Vagina (tissue), 2 donors: ENCODE results near the gene STEAP3. TPM values are rescaled to one million over a fixed set of nuclear protein-coding genes. Genes with fewer than 3 reads are reported as not detected.

Experiments used
- DNase-seq, 2 donors: peaks; one replicate each; pipeline ENCODE4 v3.0.0-alpha.2; 2017; ENCODE audit errors: extremely low spot score in 2 of 2
- H3K27ac ChIP-seq: fragments of 200-600 bp; sonication (generic); one replicate; pipeline ENCODE4 v1.5.1; 2019
- H3K27me3 ChIP-seq: fragments of 200-600 bp; sonication (generic); one replicate; pipeline ENCODE4 v1.5.1; 2019
- H3K36me3 ChIP-seq, 2 donors: fragments of 200-600 bp; sonication (generic); one replicate each; pipeline ENCODE4 v1.5.1; 2017 to 2019
- H3K4me1 ChIP-seq: fragments of 200-600 bp; sonication (generic); one replicate; pipeline ENCODE4 v1.5.1; 2019
- H3K4me3 ChIP-seq, 2 donors: fragments of 200-600 bp; sonication (generic); 1 replicate in 1 of 2; 2 replicates in 1 of 2; pipeline ENCODE4 v1.5.1; 2016 to 2019
- H3K9me3 ChIP-seq: fragments of 200-600 bp; sonication (generic); one replicate; pipeline ENCODE4 v1.5.1; 2019
- POLR2A ChIP-seq, 2 donors: fragments of 450-650 bp; IDR thresholded peaks; one replicate each; pipeline ENCODE4 v1.6.1; 2017; ENCODE audit warnings: antibody characterized with exemption in 2 of 2, mild to moderate bottlenecking in 2 of 2, moderate library complexity in 2 of 2
- POLR2AphosphoS5 ChIP-seq, 2 donors: sonication (generic); formaldehyde crosslinking; IDR thresholded peaks; one replicate each; pipeline ENCODE4 v1.9.0; 2017; ENCODE audit warnings: antibody characterized with exemption in 2 of 2, mild to moderate bottlenecking in 2 of 2, low read depth in 1 of 2; ENCODE audit not compliant: insufficient read depth in 1 of 2
- intact Hi-C: fragments of 100-400 bp; cut with DNase I; formaldehyde crosslinking; loops from one replicate; pipeline ENCODE4 v1.15.1; 2023
- total RNA-seq: library from RNA; depleted of rRNA; stranded (reverse); fragments of >200 nt; gene quantifications from one replicate; pipeline ENCODE4 v1.2.3, GENCODE V29; 2016
- TF ChIP-seq, protein P1 (sequence below), 3 experiments: fragments of 450-650 bp in 2 of 3; fragments of 200-600 bp in 1 of 3; sonication (generic) in 1 of 3; IDR thresholded peaks; one replicate each; pipeline ENCODE4 v1.5.1; 2017 to 2019; ENCODE audit warnings: antibody characterized with exemption in 3 of 3, mild to moderate bottlenecking in 2 of 3, moderate library complexity in 2 of 3

The STEAP3 gene
- total RNA-seq, 1 donor from 2014 or later, result 22.1 TPM

DNA sequence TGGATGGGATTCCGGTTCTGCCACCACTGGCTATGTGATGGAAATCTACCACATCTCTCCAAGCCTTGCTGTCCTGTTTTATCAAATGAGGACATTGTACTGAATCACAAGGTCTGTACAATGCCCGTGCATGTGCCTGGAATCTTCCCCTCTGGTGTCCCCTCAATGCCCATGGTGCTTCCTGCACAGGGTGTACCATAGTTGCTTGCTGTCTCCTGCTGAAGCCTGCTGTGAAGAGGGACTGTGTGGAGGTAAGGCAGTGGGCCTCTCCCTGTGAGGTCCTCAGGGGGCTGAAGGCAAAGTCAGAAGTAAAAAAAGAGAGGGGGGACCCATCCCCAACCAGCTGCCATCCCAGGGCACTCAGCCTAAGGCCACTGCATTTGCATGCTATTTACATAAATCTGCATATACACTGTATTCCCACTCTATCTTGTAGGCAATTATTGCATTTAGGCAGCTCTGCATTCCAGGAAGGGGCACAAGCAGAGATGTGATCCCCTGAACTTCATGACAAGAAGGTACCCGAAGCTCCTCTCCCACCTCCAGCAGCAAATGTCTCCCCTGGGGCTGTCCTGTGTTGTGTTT lies 9.1 kb upstream of the STEAP3 start:
- no peak for TF ChIP-seq POLR2A (IDR thresholded peaks at IDR 0.05)
- TF ChIP-seq, protein P1, sequence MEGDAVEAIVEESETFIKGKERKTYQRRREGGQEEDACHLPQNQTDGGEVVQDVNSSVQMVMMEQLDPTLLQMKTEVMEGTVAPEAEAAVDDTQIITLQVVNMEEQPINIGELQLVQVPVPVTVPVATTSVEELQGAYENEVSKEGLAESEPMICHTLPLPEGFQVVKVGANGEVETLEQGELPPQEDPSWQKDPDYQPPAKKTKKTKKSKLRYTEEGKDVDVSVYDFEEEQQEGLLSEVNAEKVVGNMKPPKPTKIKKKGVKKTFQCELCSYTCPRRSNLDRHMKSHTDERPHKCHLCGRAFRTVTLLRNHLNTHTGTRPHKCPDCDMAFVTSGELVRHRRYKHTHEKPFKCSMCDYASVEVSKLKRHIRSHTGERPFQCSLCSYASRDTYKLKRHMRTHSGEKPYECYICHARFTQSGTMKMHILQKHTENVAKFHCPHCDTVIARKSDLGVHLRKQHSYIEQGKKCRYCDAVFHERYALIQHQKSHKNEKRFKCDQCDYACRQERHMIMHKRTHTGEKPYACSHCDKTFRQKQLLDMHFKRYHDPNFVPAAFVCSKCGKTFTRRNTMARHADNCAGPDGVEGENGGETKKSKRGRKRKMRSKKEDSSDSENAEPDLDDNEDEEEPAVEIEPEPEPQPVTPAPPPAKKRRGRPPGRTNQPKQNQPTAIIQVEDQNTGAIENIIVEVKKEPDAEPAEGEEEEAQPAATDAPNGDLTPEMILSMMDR (IDR thresholded peaks at IDR 0.05), result no peak
- no peak for TF ChIP-seq POLR2AphosphoS5 (IDR thresholded peaks at IDR 0.05; ENCODE audit: insufficient read depth in 1 of 2, low read depth in 1 of 2)
- Histone ChIP-seq H3K27me3 (no peaks in the 10 kb centered on the region), H3K4me3 (no peak overlapping the region), H3K27ac (no peak overlapping the region), H3K36me3 (no peaks in the 10 kb centered on the region), H3K4me1 (no peaks in the 10 kb centered on the region), H3K9me3 (no peaks in the 10 kb centered on the region)
- intact Hi-C loops, result no loop called here
- DNase-seq, result no peak

DNA sequence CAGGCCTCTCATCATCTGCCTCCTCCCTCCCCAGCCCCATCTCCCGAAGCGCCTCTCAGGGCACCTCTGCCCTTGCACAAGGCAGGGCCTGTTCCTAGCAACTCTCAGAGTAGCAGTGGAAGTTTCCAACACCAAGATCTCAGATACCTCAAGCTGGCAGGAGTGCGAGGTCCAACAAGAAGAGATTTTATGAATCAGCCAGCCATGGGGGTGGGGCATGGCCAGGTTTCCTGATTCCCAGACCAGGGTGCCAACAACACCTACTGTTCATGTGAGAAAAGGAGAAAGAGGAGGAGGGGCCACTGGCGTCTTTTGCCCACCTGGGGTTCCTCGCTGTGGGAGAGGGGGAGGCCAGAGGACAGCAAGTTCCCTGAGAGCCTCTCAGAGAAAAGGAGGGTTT lies 6.6 kb upstream of the STEAP3 start:
- H3K9me3 ChIP-seq, result no peaks in the 10 kb centered on the region
- no peak for TF ChIP-seq POLR2AphosphoS5 (IDR thresholded peaks at IDR 0.05; ENCODE audit: insufficient read depth in 1 of 2, low read depth in 1 of 2)
- TF ChIP-seq, protein P1 (IDR thresholded peaks at IDR 0.05), result no peak
- no peak for TF ChIP-seq POLR2A (IDR thresholded peaks at IDR 0.05)
- DNase-seq, result no peak
- no peaks in the 10 kb centered on the region for H3K36me3 ChIP-seq
- no peaks in the 10 kb centered on the region for H3K4me1 ChIP-seq
- no peak overlapping the region for H3K4me3 ChIP-seq
- no peak overlapping the region for H3K27ac ChIP-seq
- no peaks in the 10 kb centered on the region for H3K27me3 ChIP-seq
- intact Hi-C loops, result no loop called here

DNA sequence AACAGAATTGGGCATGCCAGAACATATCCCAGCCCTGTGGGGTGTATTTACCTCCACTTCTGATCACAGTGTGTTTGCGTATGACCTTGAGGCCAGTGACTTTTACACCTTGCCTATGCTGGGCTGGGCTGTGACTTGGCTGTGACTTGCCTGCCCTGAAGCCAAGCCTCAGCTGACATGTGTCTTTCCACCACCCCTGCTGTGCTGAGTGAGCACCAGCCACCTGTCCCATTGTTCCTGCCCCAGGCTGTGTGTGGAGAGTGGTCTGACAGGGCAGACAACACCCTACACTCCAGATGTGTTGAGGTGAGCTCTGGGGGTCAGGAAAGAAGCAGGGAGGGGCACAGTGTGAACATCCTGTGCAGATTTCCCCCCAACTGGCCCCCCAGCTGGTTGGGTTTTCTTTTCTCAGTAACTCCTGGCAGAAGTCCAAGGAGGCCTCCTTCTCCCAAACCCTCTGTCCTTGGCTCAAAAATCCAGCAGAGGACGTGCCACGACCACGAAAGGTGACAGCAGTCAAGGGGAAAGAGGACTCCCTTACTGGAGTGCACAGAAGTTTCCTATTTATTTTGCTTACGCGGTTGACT lies 5.1 kb upstream of the STEAP3 start:
- H3K4me3 ChIP-seq, result no peak overlapping the region
- H3K9me3 ChIP-seq, result no peaks in the 10 kb centered on the region
- H3K27me3 ChIP-seq, result no peaks in the 10 kb centered on the region
- no peak for TF ChIP-seq POLR2AphosphoS5 (IDR thresholded peaks at IDR 0.05; ENCODE audit: insufficient read depth in 1 of 2, low read depth in 1 of 2)
- TF ChIP-seq, protein P1 (IDR thresholded peaks at IDR 0.05), result no peak
- no peak for TF ChIP-seq POLR2A (IDR thresholded peaks at IDR 0.05)
- no peak overlapping the region for H3K27ac ChIP-seq
- H3K36me3 ChIP-seq, result no peaks in the 10 kb centered on the region
- H3K4me1 ChIP-seq, result no peaks in the 10 kb centered on the region
- no peak for DNase-seq
- intact Hi-C loops, result no loop called here

DNA sequence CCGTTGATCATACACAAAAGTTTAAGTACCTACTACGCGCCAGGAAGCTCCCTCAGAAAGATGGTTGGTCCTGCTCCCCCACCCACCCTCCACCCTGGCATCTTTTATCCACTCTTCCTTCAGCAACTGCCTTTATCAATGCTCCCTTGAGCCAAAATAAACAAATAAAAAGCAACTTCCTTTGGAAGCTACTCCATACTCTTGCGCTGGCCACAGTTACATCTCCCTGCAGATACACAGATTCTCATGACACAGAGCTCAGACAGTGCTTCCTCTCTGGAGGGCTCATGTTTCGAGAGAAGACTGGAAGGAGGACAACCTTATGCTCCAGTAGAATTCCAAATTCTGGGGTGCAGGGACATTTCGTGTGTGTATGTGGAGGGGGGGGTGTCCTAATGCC lies 3.8 kb upstream of the STEAP3 start:
- no peaks in the 10 kb centered on the region for H3K36me3 ChIP-seq
- intact Hi-C loops, result no loop called here
- no peak overlapping the region for H3K27ac ChIP-seq
- no peaks in the 10 kb centered on the region for H3K27me3 ChIP-seq
- no peak for DNase-seq
- H3K4me3 ChIP-seq, result no peak overlapping the region
- TF ChIP-seq, protein P1 (IDR thresholded peaks at IDR 0.05), result no peak
- no peak for TF ChIP-seq POLR2A (IDR thresholded peaks at IDR 0.05)
- TF ChIP-seq POLR2AphosphoS5 (IDR thresholded peaks at IDR 0.05; ENCODE audit: insufficient read depth in 1 of 2, low read depth in 1 of 2), result no peak
- peaks cover 11% of the 10 kb centered on the region for H3K4me1 ChIP-seq
- H3K9me3 ChIP-seq, result no peaks in the 10 kb centered on the region

DNA sequence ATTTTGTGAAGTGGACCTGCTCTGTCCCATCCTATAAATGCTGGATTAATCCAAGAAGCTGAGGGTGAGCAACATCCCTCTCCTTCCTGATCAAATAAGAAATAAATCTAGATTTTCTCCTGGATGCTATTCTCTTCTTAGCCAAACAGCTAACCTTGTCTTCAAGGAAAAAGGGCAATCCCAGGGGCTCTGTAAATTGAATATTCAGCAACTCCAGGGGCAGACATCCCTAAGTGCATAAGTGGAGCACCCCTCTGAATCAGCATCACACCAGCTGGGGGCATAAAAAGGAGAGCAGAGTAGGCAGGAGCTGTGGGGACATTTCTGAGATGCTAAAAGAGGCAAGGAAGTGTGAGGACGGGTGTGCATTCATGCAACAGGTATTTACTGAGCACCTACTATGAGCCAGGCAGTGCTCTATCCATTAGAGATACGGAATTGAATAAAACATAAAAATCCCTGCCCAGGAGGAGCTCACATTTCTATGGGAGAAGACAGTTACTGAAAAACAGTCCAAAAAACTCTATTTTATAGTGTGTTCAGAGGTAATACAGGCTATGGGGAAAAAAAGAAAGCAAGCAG lies 2.8 kb upstream of the STEAP3 start:
- Histone ChIP-seq H3K4me3 (no peak overlapping the region), H3K4me1 (peaks cover 11% of the 10 kb centered on the region), H3K9me3 (no peaks in the 10 kb centered on the region), H3K27ac (no peak overlapping the region), H3K36me3 (no peaks in the 10 kb centered on the region), H3K27me3 (no peaks in the 10 kb centered on the region)
- intact Hi-C loops, result no loop called here
- no peak for TF ChIP-seq POLR2AphosphoS5 (IDR thresholded peaks at IDR 0.05; ENCODE audit: insufficient read depth in 1 of 2, low read depth in 1 of 2)
- TF ChIP-seq POLR2A (IDR thresholded peaks at IDR 0.05), result no peak
- TF ChIP-seq, protein P1 (IDR thresholded peaks at IDR 0.05), result no peak
- no peak for DNase-seq
